Sigmoid colon (tissue), 7 donors: ENCODE measurements around the gene KIAA1217. TPM values are rescaled to one million over a fixed set of nuclear protein-coding genes. Genes with fewer than 3 reads are reported as not detected.

Source experiments
- DNase-seq: peaks from one replicate; pipeline ENCODE4 v3.0.0-alpha.2; 2019
- H3K27ac ChIP-seq, 4 donors: fragments of 200-600 bp; sonication (generic); one replicate each; pipeline ENCODE4 v1.5.1; 2016 to 2019; ENCODE audit warnings: mild to moderate bottlenecking in 1 of 4
- H3K27me3 ChIP-seq, 3 donors: fragments of 200-600 bp; sonication (generic); one replicate each; pipeline ENCODE4 v1.5.1; 2019; ENCODE audit warnings: mild to moderate bottlenecking in 1 of 3
- H3K36me3 ChIP-seq, 4 donors: fragments of 200-600 bp; sonication (generic); one replicate each; pipeline ENCODE4 v1.5.1; 2016 to 2019
- H3K4me1 ChIP-seq, 4 donors: fragments of 200-600 bp; sonication (generic); one replicate each; pipeline ENCODE4 v1.5.1; 2017 to 2019
- H3K4me3 ChIP-seq, 4 donors: fragments of 200-600 bp; sonication (generic); one replicate each; pipeline ENCODE4 v1.5.1; 2017 to 2019; ENCODE audit warnings: mild to moderate bottlenecking in 2 of 4, moderate library complexity in 1 of 4
- H3K9me3 ChIP-seq, 4 donors: fragments of 200-600 bp in 3 of 4; sonication (generic) in 3 of 4; one replicate each; pipeline versions ENCODE4 v1.5.1 to v1.6.1; 2013 to 2019
- CTCF ChIP-seq, 4 experiments: fragments of 450-650 bp in 3 of 4; fragments of 200-600 bp in 1 of 4; IDR thresholded peaks; one replicate each; pipeline ENCODE4 v1.5.1; 2016 to 2019; ENCODE audit warnings: antibody characterized with exemption in 4 of 4, mild to moderate bottlenecking in 3 of 4, moderate library complexity in 2 of 4
- EP300 ChIP-seq, 4 donors: sonication (generic); formaldehyde crosslinking; IDR thresholded peaks; one replicate each; pipeline ENCODE4 v1.6.1; 2017; ENCODE audit warnings: antibody characterized with exemption in 4 of 4
- POLR2A ChIP-seq, 2 donors: fragments of 450-650 bp; IDR thresholded peaks; one replicate each; pipeline ENCODE4 v1.6.1; 2016; ENCODE audit warnings: antibody characterized with exemption in 2 of 2, mild to moderate bottlenecking in 2 of 2, moderate library complexity in 2 of 2
- POLR2AphosphoS5 ChIP-seq, 4 donors: sonication (generic); formaldehyde crosslinking; IDR thresholded peaks; one replicate each; pipeline ENCODE4 v1.6.1; 2017; ENCODE audit warnings: antibody characterized with exemption in 4 of 4
- WGBS, 2 donors: extraction: QIAGEN DNeasy Blood & Tissue Kit; methylation state at CpG; one replicate each; pipeline ENCODE4 v1.1.7; 2013; 5-methylcytosine and 5-hydroxymethylcytosine counted together
- intact Hi-C: fragments of 100-400 bp; cut with DNase I; formaldehyde crosslinking; loops from one replicate; pipeline ENCODE4 v1.15.1; 2023
- polyA plus RNA-seq, 3 donors: library from polyadenylated mRNA; stranded (reverse); fragments of 200-250 nt; gene quantifications; one replicate each; pipeline ENCODE4 v1.2.3, GENCODE V29; 2013
- total RNA-seq, 4 donors: library from RNA; depleted of rRNA; stranded (reverse); fragments of >200 nt; gene quantifications; one replicate each; pipeline ENCODE4 v1.1.0, GENCODE V29; 2016
- donor health status: healthy with polysubstance abuse.
- donor health status: Bipolar disorder and iron deficiency.
- donor health status: healthy.

KIAA1217 gene
- total and polyA plus RNA-seq, 7 donors, result 7.6 to 31.9 (median 15.0) TPM

GRCh38 chr10:24353319-24353718, 144.4 kb downstream of the KIAA1217 start:
- Histone ChIP-seq H3K36me3 (no peaks in the 10 kb centered on the region), H3K27me3 (no peaks in the 10 kb centered on the region), H3K4me3 (no peak overlapping the region), H3K27ac (peak overlapping the region in 1 of 4 donors; percentile 31), H3K4me1 (peaks cover 0 to 12% (median 0%) of the 10 kb centered on the region in 4 donors), H3K9me3 (no peaks in the 10 kb centered on the region)
- DNase-seq, result no peak
- intact Hi-C loops, result loop anchor here (10.0 kb wide), 1 partner anchor 139 kb away; no protein-coding TSS in a partner anchor
- TF ChIP-seq POLR2AphosphoS5 (IDR thresholded peaks at IDR 0.05) (no peak), CTCF (IDR thresholded peaks at IDR 0.05) (no peak), POLR2A (IDR thresholded peaks at IDR 0.05) (no peak), EP300 (IDR thresholded peaks at IDR 0.05) (no peak)
- 92 to 94% methylated on average over 6 of the region's 6 CpGs for WGBS, 2 donors

- no peaks in the 10 kb centered on the region for H3K27me3 ChIP-seq
- DNase-seq, result no peak
- H3K4me3 ChIP-seq, result no peak overlapping the region
- TF ChIP-seq EP300 (IDR thresholded peaks at IDR 0.05) (no peak), POLR2A (IDR thresholded peaks at IDR 0.05) (no peak), POLR2AphosphoS5 (IDR thresholded peaks at IDR 0.05) (no peak), CTCF (IDR thresholded peaks at IDR 0.05) (no peak)
- no peaks in the 10 kb centered on the region for H3K9me3 ChIP-seq
- intact Hi-C loops, result loop anchor here (10.0 kb wide), 1 partner anchor 140 kb away; no protein-coding TSS in a partner anchor
- no peaks in the 10 kb centered on the region for H3K36me3 ChIP-seq
- WGBS, 2 donors, result 86% methylated on average over 2 of the region's 2 CpGs
- H3K27ac ChIP-seq, result no peak overlapping the region
- peaks cover 0 to 2% (median 0%) of the 10 kb centered on the region in 4 donors for H3K4me1 ChIP-seq
Measured at GRCh38 chr10:24355056-24355688, 146.2 kb downstream of the KIAA1217 start.

- no peaks in the 10 kb centered on the region for H3K27me3 ChIP-seq
- no peaks in the 10 kb centered on the region for H3K36me3 ChIP-seq
- intact Hi-C loops, result loop anchor here (10.0 kb wide), 1 partner anchor 143 kb away; no protein-coding TSS in a partner anchor
- TF ChIP-seq EP300 (IDR thresholded peaks at IDR 0.05), result no peak
- TF ChIP-seq POLR2AphosphoS5 (IDR thresholded peaks at IDR 0.05), result no peak
- TF ChIP-seq CTCF (IDR thresholded peaks at IDR 0.05), result no peak
- TF ChIP-seq POLR2A (IDR thresholded peaks at IDR 0.05), result no peak
- 82 to 87% methylated on average over 8 of the region's 8 CpGs for WGBS, 2 donors
- no peaks in the 10 kb centered on the region for H3K9me3 ChIP-seq
- no peak overlapping the region for H3K4me3 ChIP-seq
- DNase-seq, result no peak
- H3K27ac ChIP-seq, result no peak overlapping the region
- H3K4me1 ChIP-seq, result no peaks in the 10 kb centered on the region
Measured at GRCh38 chr10:24357344-24358004, 148.5 kb downstream of the KIAA1217 start.

GRCh38 chr10:24358022-24358421, 149.1 kb downstream of the KIAA1217 start:
- 94% methylated on average over 4 of the region's 4 CpGs for WGBS, 2 donors
- H3K4me3 ChIP-seq, result no peak overlapping the region
- H3K27me3 ChIP-seq, result no peaks in the 10 kb centered on the region
- no peak overlapping the region for H3K27ac ChIP-seq
- intact Hi-C loops, result loop anchor here (10.0 kb wide), 1 partner anchor 143 kb away; no protein-coding TSS in a partner anchor
- H3K9me3 ChIP-seq, result no peaks in the 10 kb centered on the region
- no peak for DNase-seq
- no peaks in the 10 kb centered on the region for H3K4me1 ChIP-seq
- H3K36me3 ChIP-seq, result no peaks in the 10 kb centered on the region
- TF ChIP-seq POLR2A (IDR thresholded peaks at IDR 0.05) (no peak), EP300 (IDR thresholded peaks at IDR 0.05) (no peak), POLR2AphosphoS5 (IDR thresholded peaks at IDR 0.05) (no peak), CTCF (IDR thresholded peaks at IDR 0.05) (no peak)
